GM12873 (cell line): ENCODE results near the gene CLN6.

Source experiments
- TF ChIP-seq, protein P1 (sequence below): IDR thresholded peaks from 2 replicates; pipeline ENCODE4 v1.5.1; 2012; ENCODE audit warnings: low read depth, mild to moderate bottlenecking, moderate library complexity, low read length, control low read depth; ENCODE audit not compliant: insufficient read depth; ENCODE audit errors: missing control alignments

CLN6 gene

DNA sequence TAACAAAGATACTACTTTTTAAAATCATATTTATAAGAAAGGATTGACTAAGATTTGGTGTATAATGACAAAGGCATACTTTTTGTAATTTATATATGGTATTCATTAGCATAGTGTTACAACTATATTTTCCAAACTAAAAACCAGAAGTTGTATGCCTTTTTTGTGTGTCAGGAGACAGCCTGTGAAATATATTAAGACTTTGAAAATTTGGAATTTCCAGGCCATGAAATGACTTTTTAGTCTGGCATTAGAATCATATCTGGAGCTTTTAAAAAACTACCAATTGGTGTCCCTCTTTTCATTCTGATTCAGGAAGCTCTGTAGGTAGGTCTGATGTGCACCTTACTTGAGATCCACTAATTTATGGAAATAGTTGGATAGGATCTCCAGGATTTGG, 66.3 kb downstream of the CLN6 start:
- TF ChIP-seq, protein P1, sequence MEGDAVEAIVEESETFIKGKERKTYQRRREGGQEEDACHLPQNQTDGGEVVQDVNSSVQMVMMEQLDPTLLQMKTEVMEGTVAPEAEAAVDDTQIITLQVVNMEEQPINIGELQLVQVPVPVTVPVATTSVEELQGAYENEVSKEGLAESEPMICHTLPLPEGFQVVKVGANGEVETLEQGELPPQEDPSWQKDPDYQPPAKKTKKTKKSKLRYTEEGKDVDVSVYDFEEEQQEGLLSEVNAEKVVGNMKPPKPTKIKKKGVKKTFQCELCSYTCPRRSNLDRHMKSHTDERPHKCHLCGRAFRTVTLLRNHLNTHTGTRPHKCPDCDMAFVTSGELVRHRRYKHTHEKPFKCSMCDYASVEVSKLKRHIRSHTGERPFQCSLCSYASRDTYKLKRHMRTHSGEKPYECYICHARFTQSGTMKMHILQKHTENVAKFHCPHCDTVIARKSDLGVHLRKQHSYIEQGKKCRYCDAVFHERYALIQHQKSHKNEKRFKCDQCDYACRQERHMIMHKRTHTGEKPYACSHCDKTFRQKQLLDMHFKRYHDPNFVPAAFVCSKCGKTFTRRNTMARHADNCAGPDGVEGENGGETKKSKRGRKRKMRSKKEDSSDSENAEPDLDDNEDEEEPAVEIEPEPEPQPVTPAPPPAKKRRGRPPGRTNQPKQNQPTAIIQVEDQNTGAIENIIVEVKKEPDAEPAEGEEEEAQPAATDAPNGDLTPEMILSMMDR: no peak

DNA sequence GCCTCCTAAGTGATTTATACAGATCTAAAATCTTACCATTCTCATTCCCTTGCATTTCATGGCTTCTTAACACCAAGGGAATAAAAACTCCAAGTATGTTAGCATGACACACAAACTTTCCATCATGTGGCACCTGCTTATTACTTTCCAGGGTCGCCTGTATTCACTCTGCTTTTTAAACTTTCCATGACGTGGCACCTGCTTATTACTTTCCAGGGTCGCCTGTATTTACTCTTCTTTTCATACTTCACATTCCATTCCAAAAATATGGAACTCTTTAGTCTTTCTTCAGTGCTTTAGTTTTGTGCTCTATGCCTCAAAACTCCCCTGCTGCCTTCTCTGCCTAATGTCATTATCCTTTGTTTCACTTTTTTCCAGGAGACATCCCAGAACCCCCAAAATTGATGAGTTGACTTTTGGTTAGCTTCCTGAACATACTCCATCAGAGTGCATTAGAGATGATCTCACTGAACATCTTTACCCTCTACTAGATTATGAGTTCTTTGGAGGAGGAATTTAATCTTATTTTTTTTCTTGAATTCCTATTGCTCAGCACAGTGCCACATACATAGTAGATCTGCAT, 71.4 kb downstream of the CLN6 start:
- TF ChIP-seq, protein P1: no peak

- TF ChIP-seq, protein P1: no peak
Observed at GRCh38 chr15:68157074-68157473, 72.5 kb downstream of the CLN6 start.
